ENCODE measurements around the gene SELE.
"Not testable (repeated sequence)": the region's sequence is repeated elsewhere in the genome, so short reads cannot be mapped to it uniquely, and the experiment has no call there.

Gene SELE

GRCh38 chr1:169715100-169715499, 18.8 kb downstream of the SELE start:
- DNase-seq, result not testable (repeated sequence)

- DNase-seq, result not testable (repeated sequence)
Measured at GRCh38 chr1:169713090-169713489, 20.8 kb downstream of the SELE start.

GRCh38 chr1:169712309-169712631, 21.6 kb downstream of the SELE start:
- DNase-seq, result no peak

- DNase-seq, result peak in 1 of 2 experiments; percentile 17
Measured at GRCh38 chr1:169711469-169712308, 22.2 kb downstream of the SELE start, which contains the start of gene SELL. Gene SELL (minus strand): TSS chr1:169711620. CDS start chr1:169711498, 122 bp downstream.

- no peak for DNase-seq
Measured at GRCh38 chr1:169708647-169709046, 25.2 kb downstream of the SELE start.

GRCh38 chr1:169707912-169708604, 25.8 kb downstream of the SELE start:
- DNase-seq, result no peak

GRCh38 chr1:169704797-169705196, 29.1 kb downstream of the SELE start:
- DNase-seq, result no peak

GRCh38 chr1:169701261-169702005, 32.4 kb downstream of the SELE start:
- DNase-seq, result no peak

GRCh38 chr1:169699707-169700106, 34.2 kb downstream of the SELE start:
- DNase-seq, result no peak

- no peak for DNase-seq
Measured at GRCh38 chr1:169698976-169699375, 34.9 kb downstream of the SELE start.

GRCh38 chr1:169697755-169698154, 36.1 kb downstream of the SELE start:
- no peak for DNase-seq

- no peak for DNase-seq
Measured at GRCh38 chr1:169696273-169697100, 37.4 kb downstream of the SELE start.

GRCh38 chr1:169694304-169695075, 39.4 kb downstream of the SELE start:
- DNase-seq, result no peak

- no peak for DNase-seq
Measured at GRCh38 chr1:169692756-169693460, 41.0 kb downstream of the SELE start.

GRCh38 chr1:169690489-169690888, 43.4 kb downstream of the SELE start:
- DNase-seq, result no peak

GRCh38 chr1:169689395-169689794, 44.5 kb downstream of the SELE start:
- no peak for DNase-seq

GRCh38 chr1:169688377-169688776, 45.5 kb downstream of the SELE start:
- DNase-seq, result not testable (repeated sequence)

GRCh38 chr1:169683661-169684060, 50.2 kb downstream of the SELE start:
- DNase-seq, result no peak

GRCh38 chr1:169683168-169683567, 50.7 kb downstream of the SELE start:
- not testable (repeated sequence) for DNase-seq

- DNase-seq, result no peak
Measured at GRCh38 chr1:169682071-169682470, 51.8 kb downstream of the SELE start.

- no peak for DNase-seq
Measured at GRCh38 chr1:169681140-169681539, 52.7 kb downstream of the SELE start.
